ENCODE data around the gene CDX2.

CDX2 gene

GRCh38 chr13:27978301-27978968 is 9.3 kb upstream of the CDX2 start:
- no peak for DNase-seq (ENCODE audit: low spot score)

- no peak for DNase-seq (ENCODE audit: low spot score)
These were observed 8.6 kb upstream of the CDX2 start for GRCh38 chr13:27977476-27978300.

GRCh38 chr13:27976362-27977091 is 7.4 kb upstream of the CDX2 start:
- no peak for DNase-seq (ENCODE audit: low spot score)

- no peak for DNase-seq (ENCODE audit: low spot score)
These were observed 6.6 kb upstream of the CDX2 start for GRCh38 chr13:27975564-27976361.

- DNase-seq (ENCODE audit: low spot score) = no peak
These were observed 5.0 kb upstream of the CDX2 start for GRCh38 chr13:27973961-27974662.

DNA sequence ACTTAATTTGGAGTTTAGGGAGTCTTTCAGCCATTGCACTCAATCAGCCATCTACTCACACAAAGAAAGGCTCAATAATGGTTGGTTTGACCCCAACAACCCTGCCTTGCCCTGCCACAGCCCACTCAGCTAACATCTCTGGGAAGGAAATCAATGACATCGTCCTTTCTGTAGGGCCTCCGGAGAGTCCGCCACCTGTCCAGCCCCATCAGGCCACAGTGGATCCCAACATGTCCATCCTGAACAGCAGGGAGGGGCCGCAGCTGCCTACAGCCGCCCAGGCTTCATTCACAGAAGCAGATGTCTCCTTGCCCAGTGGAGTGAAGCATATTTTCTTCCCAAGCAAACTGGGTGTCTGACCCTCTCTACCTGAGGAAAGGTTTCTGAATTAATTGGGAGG is 4.2 kb upstream of the CDX2 start:
- no peak for DNase-seq (ENCODE audit: low spot score)

- DNase-seq (ENCODE audit: low spot score) = no peak
These were observed 3.3 kb upstream of the CDX2 start for GRCh38 chr13:27972478-27972820.

DNA sequence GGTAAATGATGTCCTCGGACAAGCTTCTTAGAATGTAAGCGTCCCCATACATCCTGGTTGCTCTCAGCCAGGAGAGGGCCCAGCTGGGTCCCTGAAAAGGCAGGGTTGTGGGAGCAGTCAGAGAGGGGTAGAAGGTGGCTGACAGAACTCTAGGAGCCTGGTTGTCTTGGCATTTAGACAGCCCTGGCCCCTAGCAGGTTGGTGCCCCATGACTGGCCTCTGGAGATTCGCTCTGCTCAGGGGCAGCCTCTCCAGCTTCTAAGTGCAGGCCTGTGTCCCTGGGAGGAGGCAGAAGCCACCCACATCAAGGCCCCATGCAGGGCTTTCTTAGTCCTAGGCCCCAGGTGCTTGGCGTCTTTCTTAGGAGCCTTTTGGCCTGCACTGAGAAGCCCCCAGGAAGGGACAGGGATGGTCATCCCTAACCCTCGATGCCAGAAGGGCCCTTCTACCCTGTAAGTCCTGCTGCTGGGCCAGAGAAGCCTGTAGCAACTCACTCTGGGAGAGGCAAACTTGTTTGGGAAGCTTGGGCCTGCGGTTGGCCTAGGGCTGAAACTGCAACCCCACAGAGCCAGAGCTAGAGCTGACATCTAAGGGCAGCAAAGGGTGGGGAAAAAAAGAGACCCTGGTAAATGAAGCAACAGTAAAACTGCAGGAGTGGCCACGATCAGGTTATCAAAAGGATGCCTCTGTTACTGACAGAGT is 2.8 kb upstream of the CDX2 start:
- no peak for DNase-seq (ENCODE audit: low spot score)

GRCh38 chr13:27971236-27971645 is 2.1 kb upstream of the CDX2 start:
- DNase-seq (ENCODE audit: low spot score) = no peak

DNA sequence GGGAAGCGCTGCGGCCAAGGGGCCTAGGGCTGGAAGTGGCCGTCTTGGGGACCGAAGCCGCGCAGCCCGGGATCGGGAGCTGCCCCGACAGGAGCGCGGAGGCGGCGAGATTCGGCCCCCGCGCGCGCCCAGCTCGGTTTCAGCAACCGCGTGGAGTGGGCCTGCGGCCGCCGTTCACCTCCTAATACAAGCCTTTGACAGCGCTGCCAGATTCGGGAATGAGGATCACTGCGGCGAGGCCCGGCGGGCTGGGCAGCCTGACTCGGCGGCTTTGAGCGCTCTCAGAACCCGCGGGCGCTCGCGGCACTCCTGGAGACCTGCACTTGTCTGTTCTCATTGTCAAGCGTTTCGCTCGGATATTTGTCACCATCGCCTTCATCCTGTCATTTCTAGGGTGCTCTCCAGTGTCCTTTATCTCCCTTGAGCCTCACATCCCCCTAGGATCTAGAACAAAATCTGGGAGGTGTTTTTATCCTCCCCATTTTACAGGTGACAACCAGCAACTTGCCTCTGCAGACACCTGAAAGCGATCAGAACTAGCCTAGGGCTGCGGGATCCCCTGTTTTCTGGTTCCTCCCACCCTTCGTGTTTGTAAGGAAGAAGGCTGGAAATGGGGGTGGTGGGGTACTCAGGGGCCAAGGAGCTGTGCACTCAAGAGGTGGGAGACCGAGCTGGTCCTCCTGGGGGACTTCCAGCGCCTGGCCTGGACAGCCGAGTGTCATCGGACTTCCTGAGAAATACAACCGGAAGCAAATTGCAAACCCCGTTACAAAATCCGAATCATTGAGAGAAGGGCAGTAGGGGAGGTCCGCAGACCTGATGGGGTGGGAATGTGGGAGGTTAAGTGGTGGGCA is 1.5 kb upstream of the CDX2 start:
- DNase-seq (ENCODE audit: low spot score) = no peak

DNA sequence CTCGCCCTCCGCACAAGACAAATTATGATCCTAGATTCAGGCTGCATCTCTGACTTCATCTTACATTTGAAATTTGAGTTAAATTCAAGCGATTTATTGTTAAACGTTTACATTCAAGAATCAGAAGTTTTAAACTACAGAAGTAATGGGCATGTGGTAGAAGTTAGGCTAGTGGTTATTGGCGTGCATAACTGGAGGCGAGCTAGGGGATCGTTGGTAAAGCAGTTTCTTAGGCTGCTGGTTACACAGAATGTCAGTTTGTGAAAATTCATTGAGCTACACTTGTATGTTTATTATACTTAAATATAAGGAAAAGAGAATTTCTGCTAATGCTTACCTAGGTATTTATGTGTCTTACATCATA is 733 bp upstream of the CDX2 start:
- no peak for DNase-seq (ENCODE audit: low spot score)

- no peak for DNase-seq (ENCODE audit: low spot score)
These were observed 616 bp downstream of the CDX2 start for GRCh38 chr13:27968316-27969081.

GRCh38 chr13:27967736-27968315 is 1.3 kb downstream of the CDX2 start:
- DNase-seq (ENCODE audit: low spot score) = no peak

DNA sequence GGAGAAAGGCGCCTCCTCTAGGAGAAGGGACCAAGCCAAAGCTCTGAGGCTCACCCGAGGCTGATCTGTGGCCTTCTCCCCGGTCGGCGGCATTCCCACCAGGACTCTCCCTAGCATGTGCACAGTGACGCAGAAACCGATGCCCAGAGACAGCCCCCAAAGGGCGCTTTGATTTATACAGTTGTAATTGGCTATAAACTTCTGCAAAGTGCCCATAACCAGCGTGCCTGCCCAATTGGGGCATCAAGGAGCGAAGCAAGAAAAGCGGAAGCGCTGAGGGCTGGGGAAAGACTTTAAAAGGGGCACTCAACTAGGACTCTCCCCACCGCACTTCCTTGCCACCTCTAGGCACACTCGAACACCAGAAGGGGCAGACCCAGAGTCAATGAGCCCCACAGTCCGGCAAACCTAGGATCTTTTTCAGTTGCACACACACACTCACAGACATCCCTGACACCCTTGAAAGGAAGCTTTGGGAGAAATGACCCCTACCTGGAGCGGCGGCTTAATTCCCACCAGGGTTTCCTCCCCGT is 1.8 kb downstream of the CDX2 start:
- DNase-seq (ENCODE audit: low spot score) = no peak

DNA sequence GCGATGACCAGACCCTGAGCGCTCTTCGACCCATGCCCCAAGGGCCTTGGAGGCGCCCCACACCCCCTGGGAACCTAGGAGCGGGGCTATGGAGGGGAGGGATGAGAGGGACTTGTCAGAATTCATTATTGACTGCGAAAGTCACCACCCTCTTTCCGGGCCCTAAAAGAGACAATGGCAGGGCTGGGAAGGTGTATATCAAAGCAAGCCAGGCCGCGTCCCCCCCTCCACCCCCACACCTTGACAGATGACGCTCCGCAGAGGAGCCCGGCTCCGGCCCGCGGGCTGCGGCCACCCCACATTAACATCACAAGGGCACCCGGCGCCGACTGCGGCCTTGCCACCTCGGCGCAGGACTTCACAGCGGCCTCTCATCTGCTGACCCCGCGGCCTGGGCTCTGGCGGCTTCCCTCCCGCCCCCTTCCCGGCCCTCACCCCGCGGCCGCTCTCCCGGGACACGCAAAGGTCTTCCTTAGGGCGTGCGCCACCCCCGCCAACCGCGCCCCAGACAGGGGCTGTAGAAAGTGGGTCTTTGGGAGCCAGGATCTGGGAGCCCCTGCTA is 2.4 kb downstream of the CDX2 start:
- DNase-seq (ENCODE audit: low spot score) = no peak

DNA sequence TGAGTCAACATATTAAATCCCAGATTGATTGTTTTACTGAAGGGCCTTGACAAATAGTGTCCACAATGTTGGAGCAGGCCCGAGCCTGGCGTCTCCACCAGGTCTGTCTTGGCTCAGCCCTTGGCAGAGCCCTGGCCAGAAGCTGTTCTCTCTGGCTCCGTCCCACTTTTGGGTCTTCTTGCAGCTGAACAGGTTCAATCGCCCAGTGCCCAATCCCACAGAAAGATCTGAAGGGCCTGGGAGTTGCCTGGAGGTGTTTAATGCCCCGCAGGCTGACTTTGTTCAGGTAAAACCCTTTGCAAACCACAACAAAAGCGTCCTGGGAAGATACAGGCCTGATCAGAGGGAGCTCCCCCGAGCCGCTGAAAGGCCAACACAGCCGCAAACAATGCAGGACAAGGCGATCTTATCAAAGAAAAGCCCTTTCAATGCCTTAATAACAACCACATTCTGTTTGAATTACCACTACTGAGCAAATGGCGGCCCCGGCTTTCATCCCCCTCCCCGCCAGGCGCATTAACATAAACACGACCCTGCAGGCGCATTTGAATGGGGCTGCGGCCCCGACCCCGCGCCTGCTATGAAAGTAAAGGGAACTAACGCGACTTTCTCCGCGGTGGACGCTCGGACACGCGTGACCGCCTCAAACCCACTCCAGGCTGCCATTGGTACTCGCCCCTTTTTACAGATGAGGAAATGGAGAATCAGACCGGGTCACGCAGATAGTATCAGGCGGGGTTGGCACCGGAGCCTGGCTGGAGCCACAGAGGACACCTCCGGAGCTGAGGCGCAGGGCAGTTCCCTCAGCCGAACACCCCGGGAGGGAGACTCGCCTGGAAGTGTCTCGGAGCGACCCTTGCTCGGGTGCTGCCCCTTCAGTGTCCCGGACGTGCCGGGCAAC is 3.1 kb downstream of the CDX2 start:
- no peak for DNase-seq (ENCODE audit: low spot score)

GRCh38 chr13:27965343-27965739 is 3.8 kb downstream of the CDX2 start:
- no peak for DNase-seq (ENCODE audit: low spot score)
